MM.1S (cell line): ENCODE data around the gene CARNS1.

Experiments
- DNase-seq: peaks from one replicate; pipeline ENCODE4 v3.0.0-alpha.2; 2015
- H2AFZ ChIP-seq: fragments of 300-600 bp; sonication (generic); 2 replicates; pipeline ENCODE4 v1.6.0; 2016; ENCODE audit warnings: antibody characterized with exemption, low read length
- H3F3A ChIP-seq: fragments of 300-600 bp; sonication (generic); 2 replicates; pipeline ENCODE4 v1.6.1; 2016; ENCODE audit warnings: mild to moderate bottlenecking, antibody characterized with exemption, low read length, moderate library complexity, mixed read lengths; ENCODE audit not compliant: insufficient read depth
- H3K27ac ChIP-seq: fragments of 300-600 bp; sonication (generic); 2 replicates; pipeline ENCODE4 v1.5.1; 2016; ENCODE audit warnings: mild to moderate bottlenecking, low read length
- H3K27me3 ChIP-seq: fragments of 300-600 bp; sonication (generic); replicated peaks from 2 replicates; pipeline ENCODE4 v1.6.0; 2016; ENCODE audit warnings: low read length; ENCODE audit not compliant: insufficient read depth
- H3K36me3 ChIP-seq: fragments of 300-600 bp; sonication (generic); replicated peaks from 2 replicates; pipeline ENCODE4 v1.6.1; 2016; ENCODE audit warnings: mild to moderate bottlenecking, low read length, mixed read lengths; ENCODE audit not compliant: insufficient read depth
- H3K4me1 ChIP-seq: fragments of 300-600 bp; sonication (generic); 2 replicates; pipeline ENCODE4 v1.6.1; 2016; ENCODE audit warnings: low read length, mixed read lengths
- H3K4me2 ChIP-seq: fragments of 300-600 bp; sonication (generic); 2 replicates; pipeline ENCODE4 v1.6.0; 2016; ENCODE audit warnings: low read depth, low read length
- H3K4me3 ChIP-seq: fragments of 300-600 bp; sonication (generic); 2 replicates; pipeline ENCODE4 v1.5.1; 2016; ENCODE audit warnings: low read length, mixed read lengths
- H3K79me2 ChIP-seq: fragments of 300-600 bp; sonication (generic); 2 replicates; pipeline ENCODE4 v1.6.1; 2016; ENCODE audit warnings: mixed run types, low read length, mixed read lengths
- H3K9ac ChIP-seq: fragments of 300-600 bp; sonication (generic); 2 replicates; pipeline ENCODE4 v1.6.1; 2016; ENCODE audit warnings: low read length, mixed read lengths
- H3K9me2 ChIP-seq: fragments of 300-600 bp; sonication (generic); replicated peaks from 2 replicates; pipeline ENCODE4 v1.6.1; 2016; ENCODE audit warnings: mild to moderate bottlenecking, low read length, mixed read lengths; ENCODE audit not compliant: insufficient read depth
- H3K9me3 ChIP-seq: fragments of 300-600 bp; sonication (generic); replicated peaks from 2 replicates; pipeline ENCODE4 v1.6.1; 2016; ENCODE audit warnings: mild to moderate bottlenecking, low read length, mixed read lengths; ENCODE audit not compliant: insufficient read depth
- H4K20me1 ChIP-seq: fragments of 300-600 bp; sonication (generic); 2 replicates; pipeline ENCODE4 v1.6.1; 2016; ENCODE audit warnings: mild to moderate bottlenecking, low read length, moderate library complexity, mixed read lengths; ENCODE audit not compliant: insufficient read depth
- CTCF ChIP-seq: fragments of 300-600 bp; sonication (generic); IDR thresholded peaks from 2 replicates; pipeline ENCODE4 v1.5.1; 2016; ENCODE audit warnings: antibody characterized with exemption, low read length, mixed read lengths
- EZH2 ChIP-seq: fragments of 300-600 bp; sonication (generic); optimal IDR thresholded peaks from 2 replicates; pipeline ENCODE3; 2017; ENCODE audit warnings: low read depth, mild to moderate bottlenecking, antibody characterized with exemption, low read length, mixed read lengths
- EZH2phosphoT487 ChIP-seq: fragments of 300-600 bp; sonication (generic); IDR thresholded peaks from 2 replicates; pipeline ENCODE4 v1.6.1; 2018; ENCODE audit warnings: antibody characterized with exemption, low read length

CARNS1 gene

GRCh38 chr11:67434395-67434881 lies 19.0 kb downstream of the CARNS1 start:
- H3K9me2 ChIP-seq, result no peaks in the 10 kb centered on the region
- DNase-seq, result no peak
- H3K36me3 ChIP-seq, result no peaks in the 10 kb centered on the region; the same call in 1 of the 2 replicates
- no peaks in the 10 kb centered on the region for H4K20me1 ChIP-seq
- H3K27me3 ChIP-seq, result no peaks in the 10 kb centered on the region
- peaks cover 1% of the 10 kb centered on the region for H3K4me1 ChIP-seq
- TF ChIP-seq EZH2 (no peak), EZH2phosphoT487 (no peak), CTCF (no peak)
- H3F3A ChIP-seq, result no peaks in the 10 kb centered on the region
- no peak overlapping the region for H2AFZ ChIP-seq
- H3K9me3 ChIP-seq, result no peaks in the 10 kb centered on the region
- H3K9ac ChIP-seq, result no peak overlapping the region
- H3K27ac ChIP-seq, result no peak overlapping the region
- H3K79me2 ChIP-seq, result peaks cover 21% of the 10 kb centered on the region
- no peak overlapping the region for H3K4me3 ChIP-seq
- no peak overlapping the region for H3K4me2 ChIP-seq

GRCh38 chr11:67435031-67435726 lies 19.7 kb downstream of the CARNS1 start:
- no peak overlapping the region for H2AFZ ChIP-seq
- TF ChIP-seq CTCF (no peak), EZH2 (no peak), EZH2phosphoT487 (no peak)
- H3F3A ChIP-seq, result no peaks in the 10 kb centered on the region
- H3K27ac ChIP-seq, result no peak overlapping the region
- no peaks in the 10 kb centered on the region for H4K20me1 ChIP-seq
- H3K4me3 ChIP-seq, result no peak overlapping the region
- H3K4me2 ChIP-seq, result no peak overlapping the region
- H3K27me3 ChIP-seq, result no peaks in the 10 kb centered on the region
- H3K36me3 ChIP-seq, result no peaks in the 10 kb centered on the region; the same call in 1 of the 2 replicates
- H3K9ac ChIP-seq, result no peak overlapping the region
- H3K9me2 ChIP-seq, result no peaks in the 10 kb centered on the region
- H3K4me1 ChIP-seq, result no peaks in the 10 kb centered on the region
- no peak for DNase-seq
- no peaks in the 10 kb centered on the region for H3K9me3 ChIP-seq
- H3K79me2 ChIP-seq, result peaks cover 14% of the 10 kb centered on the region

- H3K27me3 ChIP-seq, result no peaks in the 10 kb centered on the region
- TF ChIP-seq EZH2 (no peak), CTCF (no peak), EZH2phosphoT487 (no peak)
- H3K4me3 ChIP-seq, result no peak overlapping the region
- H3K9me3 ChIP-seq, result no peaks in the 10 kb centered on the region
- no peak overlapping the region for H3K27ac ChIP-seq
- DNase-seq, result no peak
- H3K4me1 ChIP-seq, result no peaks in the 10 kb centered on the region
- peaks cover 8% of the 10 kb centered on the region; the same call in 1 of the 2 replicates for H3K79me2 ChIP-seq
- no peaks in the 10 kb centered on the region for H4K20me1 ChIP-seq
- no peak overlapping the region for H2AFZ ChIP-seq
- H3K4me2 ChIP-seq, result no peak overlapping the region
- no peaks in the 10 kb centered on the region; the same call in 1 of the 2 replicates for H3K36me3 ChIP-seq
- H3F3A ChIP-seq, result no peaks in the 10 kb centered on the region
- no peak overlapping the region for H3K9ac ChIP-seq
- H3K9me2 ChIP-seq, result no peaks in the 10 kb centered on the region
These were observed 20.4 kb downstream of the CARNS1 start for GRCh38 chr11:67435727-67436458.
